ENCODE results near the gene WDR3.

DNA sequence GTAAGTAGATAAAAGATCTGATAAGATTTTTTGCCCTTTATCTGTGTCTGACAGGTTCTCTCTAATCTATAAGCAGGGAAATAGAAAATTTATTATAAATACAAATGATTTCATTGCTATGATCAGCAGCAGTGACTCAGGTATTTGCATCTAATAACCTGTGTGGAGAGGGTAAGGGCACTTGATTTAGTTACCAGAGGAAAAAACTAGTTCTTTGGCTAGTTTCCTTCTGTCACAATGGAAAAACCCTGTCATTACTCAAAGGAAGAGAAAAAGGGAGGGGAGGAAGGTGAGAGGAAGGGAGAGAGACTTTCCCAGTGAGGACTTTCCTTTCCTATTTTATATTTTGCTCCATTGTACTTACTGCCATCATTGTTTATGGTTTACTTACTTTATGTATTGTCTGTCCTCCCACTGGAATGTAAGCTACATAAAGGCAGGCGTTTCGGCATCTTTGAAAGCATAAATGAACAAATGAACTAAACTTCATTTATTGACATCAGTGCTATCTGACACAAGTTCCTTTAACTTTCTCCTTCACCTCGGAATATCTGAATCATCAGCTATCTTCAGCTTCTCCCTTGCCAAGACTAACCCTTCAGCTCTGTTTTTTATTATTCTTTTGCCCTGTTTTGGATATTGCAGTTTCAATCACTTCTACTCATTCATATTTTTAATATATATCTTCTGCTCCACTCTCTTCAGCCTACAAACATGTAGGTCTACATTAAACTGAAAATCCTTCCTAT is 34.9 kb downstream of the WDR3 start:
- TF ChIP-seq, protein P1, sequence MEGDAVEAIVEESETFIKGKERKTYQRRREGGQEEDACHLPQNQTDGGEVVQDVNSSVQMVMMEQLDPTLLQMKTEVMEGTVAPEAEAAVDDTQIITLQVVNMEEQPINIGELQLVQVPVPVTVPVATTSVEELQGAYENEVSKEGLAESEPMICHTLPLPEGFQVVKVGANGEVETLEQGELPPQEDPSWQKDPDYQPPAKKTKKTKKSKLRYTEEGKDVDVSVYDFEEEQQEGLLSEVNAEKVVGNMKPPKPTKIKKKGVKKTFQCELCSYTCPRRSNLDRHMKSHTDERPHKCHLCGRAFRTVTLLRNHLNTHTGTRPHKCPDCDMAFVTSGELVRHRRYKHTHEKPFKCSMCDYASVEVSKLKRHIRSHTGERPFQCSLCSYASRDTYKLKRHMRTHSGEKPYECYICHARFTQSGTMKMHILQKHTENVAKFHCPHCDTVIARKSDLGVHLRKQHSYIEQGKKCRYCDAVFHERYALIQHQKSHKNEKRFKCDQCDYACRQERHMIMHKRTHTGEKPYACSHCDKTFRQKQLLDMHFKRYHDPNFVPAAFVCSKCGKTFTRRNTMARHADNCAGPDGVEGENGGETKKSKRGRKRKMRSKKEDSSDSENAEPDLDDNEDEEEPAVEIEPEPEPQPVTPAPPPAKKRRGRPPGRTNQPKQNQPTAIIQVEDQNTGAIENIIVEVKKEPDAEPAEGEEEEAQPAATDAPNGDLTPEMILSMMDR (IDR thresholded peaks at IDR 0.05; ENCODE audit: low read depth, low read length, poor library complexity, severe bottlenecking), result no peak
- TF ChIP-seq EZH2phosphoT487 (IDR thresholded peaks at IDR 0.05; ENCODE audit: borderline replicate concordance, low read length), result no peak

Measured in DOHH2 (cell line).